ENCODE data around the gene ZDHHC12.
A peak's percentile ranks its signal among the peaks of the same experiment; 100 is the strongest.

ZDHHC12 gene

DNA sequence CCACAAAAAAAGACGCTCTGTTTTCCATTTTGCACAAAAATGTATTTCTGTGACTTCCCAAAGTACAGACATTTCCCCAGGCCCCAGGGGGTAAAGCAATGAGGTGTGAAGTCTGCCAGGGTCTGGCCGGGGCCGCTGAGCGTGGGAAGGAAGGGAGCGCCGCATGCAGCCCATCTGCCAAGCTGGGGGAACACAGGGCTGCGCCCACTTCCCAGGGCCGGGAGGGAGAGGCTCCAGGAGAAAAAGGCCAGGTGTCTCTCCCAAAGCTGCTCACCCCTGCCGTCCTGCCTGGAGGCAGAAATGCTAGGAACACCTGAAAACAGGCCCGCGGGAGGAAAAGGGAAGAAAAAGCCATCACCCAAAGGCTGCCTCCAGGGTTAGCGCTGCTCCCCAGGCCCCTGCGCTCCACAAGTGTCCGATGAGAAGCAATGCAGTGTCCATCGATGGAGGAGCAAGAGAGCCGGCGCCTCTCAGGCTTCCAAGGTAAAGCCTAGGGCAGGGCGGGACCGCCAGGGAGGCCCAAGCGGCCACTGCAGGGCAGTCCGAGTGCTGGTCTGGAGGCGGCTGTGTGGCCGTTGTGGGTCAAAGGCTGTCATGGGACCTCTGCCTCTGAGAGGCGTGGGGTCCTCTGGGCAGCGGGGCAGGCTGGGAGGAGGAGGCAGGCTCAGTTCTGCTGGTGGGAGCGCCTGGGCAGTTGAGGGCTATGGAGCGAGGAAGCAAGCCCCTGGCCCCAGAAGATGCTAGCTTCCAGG, 6.0 kb upstream of the ZDHHC12 start:
- no peak for DNase-seq

DNA sequence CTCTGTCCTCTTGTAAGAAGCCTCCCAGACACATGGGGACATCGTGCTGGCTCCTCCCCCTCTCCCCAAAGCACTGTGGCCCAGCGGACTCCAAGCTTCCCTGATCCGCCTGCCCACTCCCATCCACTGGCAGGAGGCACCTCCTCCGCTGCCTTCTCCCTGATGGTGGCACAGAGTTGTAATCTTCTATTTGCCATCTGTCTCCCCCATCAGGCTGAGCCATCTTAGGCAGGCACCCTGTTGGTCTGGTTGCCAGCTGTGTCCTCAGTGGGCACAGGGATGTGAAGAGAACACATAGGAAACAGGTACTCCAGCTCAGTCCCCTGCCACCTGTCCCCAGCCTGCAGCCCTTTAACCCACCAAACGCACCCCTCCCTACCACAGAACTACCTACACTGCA, 5.4 kb upstream of the ZDHHC12 start:
- DNase-seq: no peak

- no peak for DNase-seq
These were observed 4.4 kb upstream of the ZDHHC12 start for GRCh38 chr9:128728298-128728697.

DNA sequence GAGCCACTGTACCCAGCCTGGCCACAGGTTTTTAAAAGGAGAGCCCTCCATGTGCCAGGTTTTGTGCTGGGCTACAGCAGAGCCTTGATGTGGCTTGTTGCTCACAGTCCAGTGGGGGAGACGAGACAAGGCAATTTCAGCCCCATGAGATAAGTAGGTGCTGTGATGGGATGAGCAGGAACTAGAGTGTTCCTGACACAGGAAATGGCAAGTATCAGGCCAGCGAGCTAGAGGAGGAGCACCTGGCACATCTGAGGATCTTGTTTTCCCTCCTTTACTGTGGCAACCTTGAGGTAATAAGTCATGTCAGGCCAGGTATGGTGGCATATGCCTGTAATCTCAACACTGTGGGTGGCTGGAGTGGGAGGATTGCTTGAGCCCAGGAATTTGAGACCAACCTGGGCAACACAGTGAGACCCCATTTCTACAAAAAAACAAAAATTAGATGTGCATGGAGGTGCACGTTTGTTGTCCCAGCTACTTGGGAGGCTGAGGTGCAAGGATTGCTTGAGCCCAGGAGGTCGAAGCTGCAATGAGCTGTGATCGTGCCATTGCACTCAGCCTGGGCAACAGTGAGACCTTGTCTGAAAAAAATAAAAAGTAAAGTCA, 3.8 kb upstream of the ZDHHC12 start:
- no peak for DNase-seq

DNA sequence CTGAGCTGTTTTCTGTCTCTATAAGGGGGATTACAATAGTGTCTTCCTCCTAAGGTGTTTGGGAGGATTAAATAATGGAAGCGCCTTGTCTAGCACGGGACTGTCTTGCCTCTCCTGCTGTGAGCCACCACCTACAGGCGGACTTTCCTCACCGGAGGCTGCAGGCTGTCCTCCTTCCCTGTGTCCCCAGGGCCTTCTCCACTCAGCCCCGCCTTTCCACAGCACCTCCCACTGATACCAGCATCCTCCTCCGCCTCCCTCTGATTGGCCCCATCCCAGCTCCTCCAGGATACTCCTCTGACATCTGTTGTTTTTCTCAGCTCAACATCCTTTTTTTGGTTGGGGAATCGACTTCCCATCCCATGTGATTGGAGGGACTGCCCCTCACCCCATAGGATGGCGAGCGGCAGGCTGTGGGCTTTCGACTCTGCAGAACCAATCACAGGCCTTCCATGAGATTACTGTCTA, 851 bp upstream of the ZDHHC12 start:
- DNase-seq: peak; percentile 52

DNA sequence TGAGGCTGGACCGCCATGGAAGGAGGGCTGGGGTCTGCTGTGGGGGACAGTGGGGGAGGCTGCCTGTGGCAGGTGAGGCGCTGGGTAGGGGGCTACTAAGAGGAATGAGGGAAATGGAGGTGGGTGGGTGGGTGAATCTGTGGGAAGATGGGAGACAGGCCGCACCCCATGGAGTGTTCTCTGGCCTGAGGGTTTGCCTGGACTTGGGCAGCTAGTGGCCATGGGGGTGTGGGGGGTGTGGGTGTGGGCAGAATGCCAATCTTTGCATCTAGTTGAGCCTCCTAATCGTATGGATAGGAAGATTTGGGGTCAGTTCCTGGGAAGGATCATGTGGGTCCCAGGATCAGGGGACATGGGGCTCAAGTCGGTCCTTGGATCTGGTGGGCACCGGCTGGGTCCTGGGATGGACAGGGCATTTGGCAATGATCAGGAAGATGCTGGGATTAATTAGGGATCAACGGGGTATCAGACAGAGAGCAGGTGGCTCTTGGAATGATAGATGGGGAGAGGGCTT, 518 bp downstream of the ZDHHC12 start:
- no peak for DNase-seq

DNA sequence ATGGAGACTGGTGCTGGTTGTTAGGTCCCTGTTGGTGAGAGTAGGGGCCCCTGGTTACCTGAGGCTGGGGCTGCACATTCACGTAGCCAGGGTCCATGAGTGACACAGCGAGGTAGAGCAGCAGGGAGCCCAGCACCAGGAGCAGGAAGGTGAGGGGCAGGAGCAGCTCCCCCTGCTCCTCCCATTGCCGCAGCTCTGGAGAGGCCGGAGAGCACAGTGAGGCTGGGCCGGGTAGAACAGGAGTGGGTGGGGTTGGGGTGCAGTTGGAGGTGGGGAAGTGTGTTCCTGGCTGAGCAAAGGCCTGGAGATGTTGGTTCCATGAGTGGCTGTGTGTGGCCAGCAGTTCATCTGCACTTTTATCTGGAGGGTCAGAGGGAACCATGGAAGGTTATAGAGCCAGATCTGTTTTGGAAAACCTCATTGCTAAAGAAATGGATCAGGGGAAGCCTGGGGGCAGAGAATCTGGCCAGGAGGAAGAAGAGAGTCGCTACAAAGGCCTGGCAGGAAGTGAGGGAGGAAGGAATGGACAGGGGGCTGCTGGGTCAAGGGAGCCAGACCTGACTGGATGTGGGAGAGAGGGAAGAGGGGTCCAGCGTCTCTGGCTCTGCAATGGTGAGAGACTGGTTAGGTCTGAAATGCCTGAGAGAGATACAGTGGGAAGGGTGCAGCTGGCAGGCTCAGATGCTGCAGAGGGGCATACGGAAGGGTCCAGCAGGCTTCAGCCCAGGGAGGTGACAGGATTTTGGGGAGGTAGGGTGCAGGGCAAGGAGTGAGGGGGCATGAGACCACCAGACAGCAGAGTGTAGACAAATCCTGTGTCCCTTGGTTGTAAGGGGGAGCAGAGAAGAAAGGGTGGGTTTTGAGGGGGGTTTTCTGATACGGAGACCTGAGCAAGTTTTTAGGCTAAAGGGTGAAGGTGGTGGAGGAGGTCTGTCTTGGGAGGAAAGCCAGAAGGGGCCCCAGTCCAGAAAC, 1.3 kb downstream of the ZDHHC12 start:
- DNase-seq: no peak

DNA sequence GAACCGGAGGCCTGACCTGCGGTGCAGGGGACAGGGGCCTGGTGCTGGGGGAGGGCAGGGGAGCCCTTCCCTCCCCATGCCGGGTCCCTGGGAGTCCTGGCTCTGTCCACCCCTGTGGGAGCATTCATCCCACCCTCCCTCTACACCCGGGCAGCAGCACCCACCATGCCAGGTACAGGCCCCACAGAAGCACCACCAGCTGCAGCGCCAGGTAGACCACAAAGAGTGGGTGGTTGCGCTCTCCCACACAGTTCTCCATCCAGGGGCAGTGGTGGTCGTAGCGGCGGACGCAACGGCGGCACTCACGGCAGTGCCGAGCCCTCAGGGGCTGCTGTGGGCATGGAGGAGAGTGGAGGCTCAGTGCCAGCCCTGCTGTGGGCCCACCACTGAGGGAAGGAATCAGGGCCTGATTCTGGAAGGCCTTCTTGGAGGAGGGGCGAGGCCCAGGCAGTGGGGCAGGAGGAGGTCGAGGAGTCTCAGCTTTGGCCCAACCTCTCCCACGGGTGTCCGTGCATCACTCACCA, 2.4 kb downstream of the ZDHHC12 start:
- no peak for DNase-seq

- DNase-seq: no peak
These were observed 3.0 kb downstream of the ZDHHC12 start for GRCh38 chr9:128720841-128721486.

GRCh38 chr9:128719919-128720605, 3.9 kb downstream of the ZDHHC12 start:
- DNase-seq: no peak

DNA sequence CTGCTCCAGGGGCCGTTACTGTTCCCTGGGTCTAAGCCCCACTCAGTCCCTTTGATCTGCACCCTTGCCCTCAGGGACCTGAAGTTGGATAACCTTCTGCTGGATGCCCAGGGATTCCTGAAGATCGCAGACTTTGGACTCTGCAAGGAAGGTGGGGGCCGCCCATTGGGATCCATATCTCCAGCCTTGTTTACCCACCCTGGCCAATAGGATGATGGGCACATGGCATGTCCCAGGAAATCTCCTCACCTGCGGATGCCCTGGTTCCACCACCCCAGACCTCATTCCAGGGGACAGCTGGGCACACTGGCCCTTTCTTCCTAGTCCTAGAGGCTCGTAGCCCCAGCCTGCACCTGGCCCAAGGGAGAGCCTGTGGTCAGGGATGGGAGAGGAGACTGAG, 5.5 kb downstream of the ZDHHC12 start:
- DNase-seq: no peak

- no peak for DNase-seq
These were observed 5.9 kb downstream of the ZDHHC12 start for GRCh38 chr9:128718047-128718446.

DNA sequence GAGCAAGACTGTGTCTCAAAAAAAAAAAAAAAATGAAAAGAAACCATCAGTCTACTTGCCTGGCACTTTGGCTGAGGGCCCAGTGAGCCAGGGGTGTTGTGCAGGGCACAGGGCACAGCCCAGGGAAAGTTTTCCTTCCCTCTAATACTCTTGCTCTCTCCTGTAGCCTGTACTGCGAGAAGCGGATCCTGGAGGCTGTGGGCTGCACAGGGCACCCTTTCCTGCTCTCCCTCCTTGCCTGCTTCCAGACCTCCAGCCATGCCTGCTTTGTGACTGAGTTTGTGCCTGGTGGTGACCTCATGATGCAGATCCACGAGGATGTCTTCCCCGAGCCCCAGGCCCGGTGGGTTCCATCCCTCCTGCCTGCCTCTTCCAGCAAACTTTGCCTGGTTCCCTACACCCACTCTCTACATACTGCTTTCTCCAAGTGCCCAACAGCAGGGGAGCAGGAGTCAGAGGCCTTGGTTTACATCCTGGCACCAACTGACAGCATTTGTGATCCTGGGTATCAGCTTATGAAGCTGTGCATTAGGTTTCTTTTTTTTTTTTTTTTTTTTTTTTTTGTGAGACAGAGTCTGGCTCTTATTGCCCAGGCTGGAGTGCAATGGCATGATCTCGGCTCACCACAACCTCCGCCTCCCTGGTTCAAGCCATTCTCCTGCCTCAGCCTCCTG, 7.2 kb downstream of the ZDHHC12 start:
- no peak for DNase-seq

DNA sequence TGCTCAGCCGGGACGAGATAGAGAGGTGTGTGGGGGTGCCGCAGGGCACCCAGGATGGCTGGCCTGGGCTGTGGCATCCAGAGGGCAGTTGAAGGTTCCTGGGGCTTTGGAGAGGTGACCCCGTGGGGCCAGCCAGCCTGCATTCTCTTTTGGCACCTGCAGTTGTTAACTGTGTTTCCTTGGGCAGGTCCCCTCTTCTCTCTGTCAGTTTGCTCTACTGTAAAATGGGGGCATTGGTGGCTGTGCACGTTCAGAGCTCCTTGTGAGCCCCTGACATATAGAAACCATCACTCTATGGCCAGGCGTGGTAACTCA, 8.5 kb downstream of the ZDHHC12 start:
- no peak for DNase-seq

- DNase-seq: no peak
These were observed 9.1 kb downstream of the ZDHHC12 start for GRCh38 chr9:128714586-128715435.

DNA sequence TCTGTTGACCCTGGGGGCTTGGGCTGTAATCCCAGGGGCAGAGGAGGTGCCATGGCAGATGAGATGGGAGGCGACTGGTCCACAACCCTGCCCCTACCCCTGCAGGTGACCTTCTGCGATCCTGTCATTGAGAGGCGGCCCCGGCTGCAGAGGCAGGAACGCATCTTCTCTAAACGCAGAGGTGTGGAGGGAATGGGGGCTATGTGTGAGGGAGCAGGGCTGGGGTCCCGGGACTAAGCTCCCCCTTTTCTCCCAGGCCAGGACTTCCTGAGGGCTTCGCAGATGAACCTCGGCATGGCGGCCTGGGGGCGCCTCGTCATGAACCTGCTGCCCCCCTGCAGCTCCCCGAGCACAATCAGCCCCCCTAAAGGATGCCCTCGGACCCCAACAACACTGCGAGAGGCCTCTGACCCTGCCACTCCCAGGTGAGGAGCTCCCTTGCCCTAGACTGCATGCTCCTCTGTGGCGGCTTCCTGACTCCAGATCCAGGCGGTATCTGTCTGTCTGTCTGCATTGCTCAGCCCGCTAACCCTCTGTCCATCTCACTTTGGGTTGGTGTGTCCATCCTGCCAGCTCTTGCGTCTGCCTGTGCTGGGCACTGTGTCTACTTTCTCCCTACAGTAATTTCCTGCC, 9.9 kb downstream of the ZDHHC12 start:
- DNase-seq: no peak

DNA sequence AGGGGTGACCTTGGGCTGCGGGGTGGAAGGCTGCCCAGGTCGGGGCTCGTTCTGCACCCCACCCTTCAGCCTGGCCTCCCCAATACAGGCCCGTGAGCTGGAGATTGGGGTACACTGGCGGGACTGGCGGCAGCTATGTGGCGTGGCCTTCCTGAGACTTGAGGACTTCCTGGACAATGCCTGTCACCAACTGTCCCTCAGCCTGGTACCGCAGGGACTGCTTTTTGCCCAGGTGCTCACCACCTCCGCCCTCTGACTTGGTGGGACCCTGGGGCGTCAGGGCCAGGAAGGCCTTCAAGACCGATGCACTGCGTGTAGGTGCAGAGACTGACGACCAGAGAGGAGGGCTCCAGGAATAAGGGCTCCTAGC, 10.5 kb downstream of the ZDHHC12 start:
- DNase-seq: no peak

DNA sequence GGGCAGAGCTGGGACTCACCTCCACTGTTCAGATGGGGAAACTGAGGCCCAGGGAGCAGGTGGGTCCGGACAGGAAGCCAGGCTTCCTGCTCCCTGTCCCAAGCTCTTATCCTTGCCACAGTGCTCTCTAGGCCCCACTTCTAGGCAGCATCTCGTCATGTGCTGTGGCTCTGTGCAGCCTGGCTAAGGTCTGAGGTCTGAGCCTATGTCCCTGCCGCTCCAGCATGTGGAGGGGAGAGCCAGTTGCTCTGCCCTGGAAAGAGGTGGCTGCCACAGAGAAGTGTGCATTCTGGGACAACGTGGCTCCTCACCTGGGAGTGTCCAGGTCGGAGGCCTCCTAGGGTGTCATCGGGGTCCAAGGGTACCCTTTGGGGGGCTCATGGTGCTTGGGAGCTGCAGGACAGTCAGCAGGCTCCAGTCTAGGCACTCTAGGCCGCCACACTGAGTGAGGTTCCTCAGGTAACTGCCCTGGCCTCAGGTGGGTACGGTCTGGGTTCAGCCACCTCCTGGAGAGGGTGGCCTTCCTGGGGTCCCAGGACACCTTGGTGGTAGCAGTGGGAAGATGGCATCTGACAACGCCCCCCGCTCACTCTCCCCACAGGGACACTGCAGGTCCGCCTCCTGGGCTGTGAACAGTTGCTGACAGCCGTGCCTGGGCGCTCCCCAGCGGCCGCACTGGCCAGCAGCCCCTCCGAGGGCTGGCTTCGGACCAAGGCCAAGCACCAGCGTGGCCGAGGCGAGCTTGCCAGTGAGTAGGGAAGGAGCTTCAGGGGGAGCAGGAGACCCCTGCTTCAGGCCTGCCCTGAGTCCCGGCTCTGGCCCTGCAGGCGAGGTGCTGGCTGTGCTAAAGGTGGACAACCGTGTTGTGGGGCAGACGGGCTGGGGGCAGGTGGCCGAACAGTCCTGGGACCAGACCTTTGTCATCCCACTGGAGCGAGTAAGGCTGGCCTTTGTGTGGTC, 11.2 kb downstream of the ZDHHC12 start:
- no peak for DNase-seq

DNA sequence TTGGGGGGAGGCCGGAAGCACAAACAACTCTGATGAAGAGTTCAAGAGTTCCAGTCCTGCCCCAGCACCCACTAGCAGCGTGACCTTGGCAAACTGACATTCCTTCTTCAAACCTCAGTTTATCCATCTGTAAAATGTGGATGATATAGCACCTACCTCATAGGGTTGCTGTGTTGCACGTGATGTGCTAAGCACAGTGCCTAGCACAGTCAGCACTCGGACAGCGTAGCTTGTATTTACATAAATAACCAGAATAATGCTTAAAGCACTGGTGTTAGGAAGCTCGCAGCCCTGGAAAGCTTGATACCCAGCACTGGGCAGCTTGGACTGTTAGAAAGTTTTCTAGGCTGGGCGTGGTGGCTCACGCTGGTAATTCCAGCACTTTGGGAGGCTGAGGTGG, 16.5 kb downstream of the ZDHHC12 start:
- no peak for DNase-seq

Data from activated CD4-positive, CD25-positive, alpha-beta regulatory T cell treated with anti-CD3 and anti-CD28 coated beads, Interleukin-2, amount 50 U/mL, for 72 hours (primary cell).